GM21786 (cell line): ENCODE measurements around the gene FHDC1.

Experiments used
- ATAC-seq: cut with Tn5 transposase; IDR thresholded peaks from one replicate; pipeline ENCODE4 v1.9.1; 2021; ENCODE audit not compliant: unreplicated experiment

The FHDC1 gene

DNA sequence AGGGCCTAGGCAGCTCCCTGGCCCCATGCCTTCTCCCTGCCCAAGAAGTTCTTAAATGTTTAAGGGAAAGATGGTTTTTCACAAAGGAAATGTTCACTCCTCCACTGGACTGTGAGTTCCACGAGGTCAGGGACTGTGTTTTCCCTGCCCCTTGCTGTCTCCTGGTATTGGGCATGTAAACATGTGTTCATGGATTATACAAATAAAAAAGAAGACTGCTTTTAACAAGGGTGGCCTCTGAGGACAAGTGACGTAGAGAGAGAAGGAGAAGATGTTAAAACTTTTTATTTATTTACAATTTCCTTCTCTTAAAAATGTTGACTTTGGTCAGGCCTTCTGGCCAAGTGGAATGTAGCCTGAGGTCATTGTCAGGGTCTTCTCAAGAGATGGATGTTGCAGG is 66.0 kb downstream of the FHDC1 start:
- no peak for ATAC-seq

DNA sequence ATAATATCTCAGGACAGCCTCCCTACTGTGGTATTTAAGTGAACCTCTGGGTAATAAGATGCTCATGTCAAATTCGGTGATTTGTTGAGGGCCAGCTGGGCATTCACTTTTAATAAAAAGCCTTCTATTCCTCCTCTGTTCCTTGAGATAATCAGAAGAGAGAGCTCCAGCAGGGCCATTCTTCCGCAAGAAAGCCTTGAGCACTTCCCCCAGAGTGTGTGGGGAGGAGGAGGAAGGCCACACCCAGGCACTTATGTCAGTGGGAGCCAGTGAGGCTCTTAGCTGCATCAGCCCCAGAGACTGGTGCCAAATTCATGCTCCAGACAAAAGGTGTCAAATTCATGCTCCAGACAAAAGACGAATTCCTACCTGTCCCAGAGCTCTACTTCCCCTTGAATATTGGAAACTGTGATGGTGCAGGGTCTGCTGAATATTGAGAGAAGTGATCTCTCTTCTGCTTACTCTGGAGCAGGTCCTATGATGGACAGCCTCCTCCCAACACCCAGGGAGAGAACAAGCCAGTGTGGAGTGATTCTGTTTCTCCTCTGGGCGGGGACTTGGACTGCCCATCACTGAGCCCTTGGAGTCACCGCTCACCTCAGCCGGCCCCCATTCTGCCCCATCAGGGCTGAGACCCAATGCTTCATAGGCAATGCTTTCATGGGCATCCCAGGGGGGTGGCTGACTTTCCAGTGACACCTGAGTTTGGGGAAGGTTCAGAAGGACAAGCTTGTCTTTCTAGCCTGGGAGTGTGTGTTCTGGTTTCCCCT is 68.1 kb downstream of the FHDC1 start:
- ATAC-seq, result no peak

DNA sequence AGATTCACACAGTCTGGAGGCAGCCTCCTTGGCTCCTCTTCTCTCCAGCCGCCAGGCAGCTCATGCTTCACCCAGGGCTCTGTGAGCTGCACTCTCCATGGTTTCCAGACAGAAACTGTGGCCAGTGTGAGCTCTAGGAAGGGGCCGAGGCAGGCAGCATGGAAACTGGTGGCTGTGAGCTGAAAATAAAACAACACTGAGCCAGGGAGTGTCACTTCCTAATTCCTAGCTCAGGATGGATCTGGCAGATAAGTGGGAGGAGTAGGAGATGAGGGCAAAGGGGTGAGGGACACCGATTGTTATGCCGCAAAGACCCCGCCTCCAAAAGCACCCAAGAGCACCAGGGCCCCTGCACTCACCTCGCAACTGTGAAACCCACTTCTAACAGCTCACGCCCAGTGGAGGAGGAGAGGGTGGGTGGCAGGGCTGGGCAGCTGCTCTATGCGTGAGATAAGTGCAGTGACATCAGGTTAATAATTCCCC is 69.8 kb downstream of the FHDC1 start:
- ATAC-seq, result no peak

DNA sequence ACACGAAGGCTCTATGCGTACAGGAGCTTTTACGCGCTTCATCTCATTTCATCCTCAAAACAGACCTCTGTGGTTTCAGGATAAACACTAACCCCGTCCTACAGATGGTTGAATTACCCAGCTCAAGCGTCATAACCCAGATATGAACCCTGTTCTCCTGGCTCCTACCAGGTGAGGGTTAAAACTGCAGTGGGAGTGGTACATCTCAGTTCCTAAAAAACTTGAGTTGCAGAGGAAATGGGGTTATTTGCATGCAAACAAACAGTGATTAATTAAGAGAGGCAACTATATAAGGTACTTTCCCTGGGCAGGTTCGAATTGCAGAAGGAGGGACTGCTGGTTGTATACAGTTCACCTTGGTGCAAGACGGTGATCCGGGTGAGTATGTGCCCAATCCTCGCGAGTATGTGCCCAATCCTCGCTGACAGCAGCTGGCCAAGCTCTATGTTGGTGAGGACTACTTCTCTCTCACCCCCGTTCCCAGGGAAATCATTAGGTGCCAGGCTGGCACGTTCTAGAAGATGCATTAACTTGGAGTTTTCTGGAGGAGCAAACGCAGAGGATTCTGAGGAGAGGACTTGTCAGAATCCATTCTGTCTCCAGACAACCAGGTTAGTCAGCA is 72.6 kb downstream of the FHDC1 start:
- peak; percentile 76 for ATAC-seq

DNA sequence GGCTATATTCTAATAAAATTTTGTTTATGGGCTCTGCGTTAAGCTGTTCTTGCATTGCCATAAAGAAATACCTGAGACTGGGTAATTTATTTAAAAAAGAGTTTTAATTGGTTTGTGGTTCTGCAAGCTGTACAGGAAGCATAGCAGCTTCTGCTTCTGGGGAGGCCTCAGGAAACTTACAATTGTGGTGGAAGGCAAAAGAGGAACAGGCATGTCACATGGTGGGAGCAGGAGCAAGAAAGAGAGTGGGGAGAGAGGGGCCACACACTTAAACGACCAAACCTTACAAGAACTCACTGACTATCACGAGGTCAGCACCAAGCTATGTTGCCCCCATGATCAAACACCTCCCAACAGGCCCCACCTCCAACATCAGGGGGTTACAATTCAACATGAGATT is 74.0 kb downstream of the FHDC1 start:
- ATAC-seq, result no peak

DNA sequence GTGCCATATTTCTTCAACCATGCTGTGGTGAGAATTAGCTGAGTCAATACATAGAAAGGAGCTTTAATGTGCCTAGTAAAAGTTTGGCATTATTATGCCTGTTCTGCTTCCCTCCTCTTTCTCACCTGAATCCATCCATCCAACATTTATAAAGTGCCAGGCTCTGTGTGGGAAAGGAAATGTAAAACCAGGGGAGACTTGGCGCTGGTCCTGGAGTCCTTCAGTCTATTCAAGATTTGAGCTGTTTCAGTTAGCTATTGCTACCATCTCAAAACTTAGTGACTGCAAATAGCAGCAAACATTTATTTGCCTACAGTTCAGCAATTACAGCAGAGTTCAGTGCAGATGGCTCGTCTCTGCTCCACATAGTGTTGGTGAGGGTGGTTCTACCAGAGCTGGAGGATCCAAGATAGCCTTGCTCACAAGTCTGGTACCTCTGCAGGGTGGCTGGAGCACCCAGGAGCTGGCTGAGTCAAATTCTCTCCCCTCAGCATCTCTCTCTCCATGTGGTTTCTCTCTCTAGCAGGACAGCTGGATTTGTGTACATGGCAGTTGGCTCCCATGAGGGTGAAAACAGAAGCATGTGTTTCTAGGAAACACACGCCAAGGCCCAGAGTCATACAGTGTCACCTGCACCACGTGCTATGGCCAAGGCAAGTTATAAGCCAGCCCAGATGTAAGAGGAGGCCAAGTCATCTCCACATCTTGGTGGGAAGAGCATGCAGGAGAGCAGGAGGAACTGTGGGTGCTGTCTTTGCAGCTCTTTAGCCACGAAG is 77.3 kb downstream of the FHDC1 start:
- no peak for ATAC-seq

DNA sequence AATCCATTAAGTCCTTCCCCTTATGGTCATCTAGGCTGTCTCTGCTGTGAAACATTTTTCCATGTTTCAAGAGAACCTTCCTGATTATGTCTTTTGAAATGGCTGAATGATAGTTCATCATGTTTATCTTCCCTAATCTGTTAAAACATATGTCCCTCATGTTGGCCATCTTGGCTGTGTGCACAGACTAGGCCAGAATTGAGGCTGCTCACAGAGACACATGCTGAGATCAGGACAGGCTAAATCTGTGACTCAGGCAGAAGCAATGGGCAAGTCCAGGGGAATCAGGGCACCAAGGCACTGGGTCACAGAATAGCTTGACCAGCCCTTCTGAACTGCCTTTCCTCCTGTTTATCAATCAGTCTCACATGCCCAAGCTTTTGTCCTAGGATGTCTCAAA is 78.3 kb downstream of the FHDC1 start:
- ATAC-seq, result no peak

DNA sequence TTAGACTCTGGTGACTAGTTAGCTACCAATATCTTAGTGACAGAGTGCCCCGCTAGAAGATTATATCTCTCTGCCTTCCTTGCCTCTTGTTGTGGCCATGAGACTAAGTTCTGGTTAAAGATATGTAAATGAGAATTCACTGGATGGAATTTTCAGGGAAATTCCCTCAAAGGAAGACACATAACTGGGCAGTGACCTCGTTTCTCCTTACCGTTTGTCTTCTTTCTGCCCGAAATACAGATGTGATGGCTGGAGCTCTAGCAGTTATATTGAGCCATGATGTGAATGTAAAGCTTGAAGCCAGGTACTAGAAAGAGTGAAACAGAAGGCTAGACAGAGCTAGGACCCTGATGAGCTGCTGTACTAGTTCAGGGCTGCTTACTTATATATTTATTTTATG is 80.5 kb downstream of the FHDC1 start:
- no peak for ATAC-seq

DNA sequence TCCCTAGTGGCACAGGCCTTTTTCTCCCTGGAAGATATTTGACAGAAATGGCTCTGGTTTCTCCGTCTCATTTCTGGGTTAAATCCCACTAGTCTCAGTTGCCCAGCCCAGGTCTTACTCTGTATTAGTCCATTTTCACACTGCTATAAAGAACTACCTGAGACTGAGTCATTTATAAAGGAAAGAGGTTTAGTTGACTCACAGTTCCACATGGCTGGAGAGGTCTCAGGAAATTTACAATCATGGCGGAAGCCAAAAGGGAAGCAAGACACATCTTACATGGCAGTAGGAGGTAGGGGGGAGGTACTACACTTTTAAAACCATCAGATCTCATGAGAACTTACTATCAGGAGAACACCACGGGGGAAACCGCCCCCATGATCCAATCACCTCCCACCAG is 81.9 kb downstream of the FHDC1 start:
- ATAC-seq, result no peak

DNA sequence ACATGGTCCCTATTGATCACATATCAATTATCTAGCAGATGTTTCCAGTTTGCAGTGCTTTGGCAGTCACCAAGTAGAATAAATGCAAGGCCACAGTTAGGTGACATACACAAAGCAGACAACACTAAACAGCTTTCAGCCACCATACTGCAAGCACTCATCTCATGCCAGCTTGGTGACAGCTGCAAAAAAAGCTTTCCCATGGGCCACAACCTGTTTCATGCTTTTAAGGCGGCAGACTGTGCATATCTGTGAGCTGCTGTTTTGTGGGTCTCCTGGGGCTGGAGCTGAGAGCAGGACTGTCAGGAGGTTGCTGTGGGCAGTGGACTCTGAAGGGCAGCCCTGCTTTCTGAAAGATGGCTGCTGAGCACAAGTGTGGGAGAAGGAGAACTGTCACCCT is 82.6 kb downstream of the FHDC1 start:
- ATAC-seq, result no peak

DNA sequence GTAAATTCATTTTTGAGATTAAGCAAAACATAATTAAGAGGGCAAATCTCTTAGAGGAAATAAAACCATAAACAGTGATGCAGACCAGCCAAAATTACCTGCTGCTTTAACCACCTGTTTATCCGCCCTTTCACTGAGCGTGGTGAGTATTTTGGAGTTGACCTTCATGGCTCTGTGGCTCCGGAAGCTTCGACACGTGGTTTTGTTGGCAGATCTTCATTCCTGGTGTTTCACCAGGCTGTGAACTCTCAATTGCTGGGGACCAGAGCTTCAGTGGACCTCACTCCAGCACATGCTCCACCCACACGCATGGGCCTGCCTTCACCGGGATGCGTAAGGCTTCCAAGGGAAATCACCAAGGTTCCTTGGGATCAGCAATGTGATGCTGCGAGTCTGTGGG is 83.8 kb downstream of the FHDC1 start:
- ATAC-seq, result no peak

DNA sequence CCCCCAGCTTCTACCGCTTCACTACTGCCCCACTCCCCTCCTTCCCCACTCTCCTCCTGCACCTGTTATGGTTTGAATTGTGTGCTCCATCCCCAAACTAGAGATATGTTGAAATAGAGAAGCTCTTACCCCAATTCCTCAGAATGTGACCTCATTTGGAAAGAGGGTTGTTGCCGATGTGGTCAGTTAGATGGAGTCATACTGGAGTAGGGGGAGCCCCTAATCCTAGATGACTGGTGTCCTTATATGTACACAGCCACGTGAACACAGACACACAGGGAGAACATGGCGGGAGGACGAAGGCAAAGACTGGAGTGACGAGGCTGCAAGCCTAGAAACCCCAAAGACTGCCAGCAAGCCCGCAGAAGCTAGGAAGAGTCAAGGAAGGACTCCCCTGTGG is 84.3 kb downstream of the FHDC1 start:
- no peak for ATAC-seq

DNA sequence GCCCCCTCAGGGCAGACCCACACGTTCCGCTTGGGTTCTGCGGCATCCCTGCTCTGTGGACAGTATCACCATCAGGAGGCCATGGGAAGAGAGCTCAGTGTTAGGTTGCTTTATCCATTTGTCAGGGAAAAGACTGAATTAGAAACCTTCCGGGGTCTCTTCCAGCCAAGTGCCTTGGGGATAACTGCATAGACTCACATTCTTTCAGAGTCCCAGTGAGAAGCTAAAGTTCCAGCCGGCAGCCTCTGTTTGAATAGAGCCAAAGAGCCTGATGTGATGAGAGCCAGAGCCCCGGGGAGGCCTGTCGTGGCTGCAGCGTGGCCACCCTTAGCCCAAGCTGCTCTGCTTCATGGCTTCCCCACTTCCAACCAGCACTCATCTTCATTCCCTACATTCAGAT is 85.2 kb downstream of the FHDC1 start:
- ATAC-seq, result no peak

DNA sequence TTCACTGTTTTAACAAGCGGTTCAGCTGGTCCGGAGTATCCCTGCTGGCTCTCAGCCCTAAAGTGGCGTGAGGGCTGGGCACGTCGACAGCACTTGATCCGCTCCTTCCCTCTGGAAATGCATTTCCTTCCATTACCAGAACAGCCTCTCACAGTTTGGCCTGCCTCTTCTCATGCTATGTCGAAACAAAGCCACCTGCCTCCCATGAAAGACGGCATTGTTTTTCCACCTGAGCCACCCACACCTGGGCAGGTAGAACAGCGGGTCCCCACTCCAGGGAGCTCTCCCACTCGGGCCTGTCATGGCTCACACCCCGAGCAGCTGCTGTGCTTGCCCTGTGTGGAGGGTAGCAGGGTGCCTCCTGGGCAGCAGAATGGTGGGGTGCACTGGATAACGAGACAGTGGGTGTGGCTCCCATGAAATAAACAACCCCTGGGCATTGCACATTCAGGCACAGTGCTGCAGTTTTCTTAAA is 86.2 kb downstream of the FHDC1 start:
- ATAC-seq, result no peak

DNA sequence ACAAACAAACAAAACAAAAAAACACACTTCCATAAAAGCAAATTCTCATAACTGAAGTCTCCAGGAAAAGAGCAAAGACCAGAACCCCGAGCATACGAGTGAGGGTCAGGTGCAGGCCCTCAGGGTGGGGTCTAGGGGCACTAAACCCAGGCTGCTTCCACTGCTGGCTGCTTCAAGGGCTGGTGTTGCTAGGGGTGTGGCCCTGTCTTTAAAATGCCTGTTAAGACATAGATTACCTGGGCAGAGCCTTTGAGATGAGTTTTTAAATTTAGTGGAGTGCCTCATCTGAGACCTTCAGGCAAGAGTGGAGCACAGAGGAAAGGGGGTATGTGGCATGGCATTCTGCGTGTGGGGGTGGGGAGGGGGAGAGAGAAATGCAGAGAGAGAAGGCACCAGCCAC is 87.0 kb downstream of the FHDC1 start:
- no peak for ATAC-seq

DNA sequence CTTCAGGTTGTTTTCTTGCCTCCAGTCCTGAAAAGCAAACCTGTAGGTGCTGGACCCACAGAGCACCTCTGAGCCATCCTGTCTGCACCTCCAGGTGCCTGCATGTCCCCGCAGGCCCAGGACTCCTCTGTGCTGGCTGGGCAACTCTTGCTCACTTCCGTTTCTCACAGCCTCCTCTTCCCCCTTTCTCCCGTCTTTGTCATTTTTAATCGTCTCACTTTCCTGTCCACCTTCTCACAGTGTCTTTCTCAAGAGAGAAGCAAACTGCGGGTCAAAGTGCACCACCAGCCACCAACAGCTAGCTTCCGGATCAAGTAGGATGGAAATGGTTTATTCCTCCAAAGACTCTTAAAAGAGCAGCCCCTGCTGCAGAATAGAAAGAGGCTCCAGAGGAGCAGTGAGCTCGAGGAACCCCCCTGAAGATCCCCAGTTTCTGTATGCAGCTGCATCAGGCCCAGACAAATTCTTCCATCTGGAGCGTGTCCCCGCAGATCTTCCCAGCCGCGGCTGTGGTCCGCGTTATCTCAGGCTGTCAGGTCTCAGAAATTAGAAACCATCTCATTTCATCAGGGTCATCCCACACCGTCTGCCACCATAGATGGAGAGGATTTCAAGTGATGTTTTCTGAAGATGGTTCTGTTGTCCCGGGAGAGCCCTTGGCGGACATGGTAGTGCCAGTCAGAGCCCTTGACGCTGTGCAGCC is 87.7 kb downstream of the FHDC1 start:
- ATAC-seq, result no peak

DNA sequence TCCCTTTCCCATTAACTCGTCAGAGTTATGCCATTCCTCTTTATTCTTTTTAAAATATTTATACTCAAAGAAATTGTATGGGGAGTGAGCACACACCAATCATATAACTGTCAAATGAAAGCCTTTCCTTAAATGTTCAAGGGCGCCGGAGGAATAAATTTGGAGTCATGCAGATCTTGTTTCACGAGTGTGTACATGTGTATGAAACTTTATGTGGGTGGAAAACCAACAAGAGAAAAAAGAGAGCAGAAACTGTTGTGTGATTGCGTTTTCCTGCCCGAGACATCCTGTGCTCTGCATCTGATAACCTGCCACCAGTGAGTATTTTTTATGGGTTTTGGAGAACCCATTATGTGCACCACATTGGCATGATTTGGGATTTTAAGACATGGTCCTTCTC is 88.3 kb downstream of the FHDC1 start:
- no peak for ATAC-seq

DNA sequence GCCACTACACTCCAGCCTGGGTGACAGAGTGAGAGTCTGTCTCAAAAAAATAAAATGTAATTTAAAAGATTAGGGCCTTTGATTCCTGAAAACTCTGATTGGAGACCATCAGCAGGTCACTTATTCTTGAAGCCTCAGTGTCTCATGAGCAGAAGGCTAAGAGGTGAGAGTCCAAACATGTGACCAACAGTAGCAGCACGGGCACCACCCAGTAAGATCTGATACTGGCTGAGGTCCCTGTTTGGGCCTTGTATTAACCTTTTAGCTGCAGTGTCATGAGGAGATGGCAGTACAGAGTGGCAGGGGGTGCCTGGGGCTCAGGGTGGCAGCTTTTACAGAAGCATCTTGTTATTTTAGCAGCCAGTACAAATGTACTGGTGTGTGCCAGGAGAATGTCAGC is 89.3 kb downstream of the FHDC1 start:
- no peak for ATAC-seq

DNA sequence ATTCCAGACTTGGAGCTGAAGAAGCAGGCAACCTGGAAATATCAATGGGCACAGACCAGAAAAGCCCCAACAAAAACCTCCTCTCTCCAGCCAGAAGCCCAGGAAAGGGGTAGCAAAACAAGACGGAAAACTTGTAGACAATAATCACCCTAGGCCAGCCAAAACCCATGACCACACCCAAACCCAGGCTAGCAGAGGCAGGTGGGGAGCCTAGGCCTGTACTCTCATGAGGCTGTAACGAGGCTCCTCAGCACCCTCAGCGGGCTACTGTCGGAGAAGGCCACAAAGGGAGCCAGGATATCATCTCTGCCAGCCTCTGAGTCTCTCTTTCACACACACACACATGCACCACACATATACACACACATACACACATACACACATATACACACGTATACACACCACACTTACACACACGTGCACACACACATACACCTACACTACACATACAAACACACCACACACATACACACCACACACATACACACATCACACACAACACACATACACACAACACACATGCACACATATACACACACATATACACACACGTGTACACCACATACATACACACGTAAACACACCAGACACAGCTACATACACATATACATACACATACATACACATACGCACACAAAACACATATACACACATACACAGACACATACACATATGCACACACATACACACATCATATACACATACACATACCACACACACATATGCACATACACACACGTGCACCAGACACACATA is 90.6 kb downstream of the FHDC1 start:
- ATAC-seq, result no peak

DNA sequence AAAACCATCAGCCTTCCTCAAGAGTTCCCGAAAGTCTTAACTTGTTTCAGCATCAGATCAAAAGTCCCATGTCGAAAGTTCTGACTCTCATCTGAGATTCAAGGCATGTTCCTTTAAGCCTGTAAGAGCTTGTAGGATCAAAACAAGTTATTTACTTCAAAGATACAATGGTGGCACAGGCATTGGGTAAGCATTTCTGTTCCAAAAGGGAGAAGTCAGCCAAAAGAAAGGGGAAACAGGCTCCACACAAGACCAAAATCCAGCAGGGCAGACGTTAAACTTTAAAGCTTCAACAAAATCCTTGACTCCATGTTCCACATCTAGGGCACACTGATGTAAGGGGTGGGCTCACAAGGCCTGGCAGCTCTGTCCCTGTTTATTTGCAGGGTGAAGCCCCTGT is 91.7 kb downstream of the FHDC1 start:
- no peak for ATAC-seq

DNA sequence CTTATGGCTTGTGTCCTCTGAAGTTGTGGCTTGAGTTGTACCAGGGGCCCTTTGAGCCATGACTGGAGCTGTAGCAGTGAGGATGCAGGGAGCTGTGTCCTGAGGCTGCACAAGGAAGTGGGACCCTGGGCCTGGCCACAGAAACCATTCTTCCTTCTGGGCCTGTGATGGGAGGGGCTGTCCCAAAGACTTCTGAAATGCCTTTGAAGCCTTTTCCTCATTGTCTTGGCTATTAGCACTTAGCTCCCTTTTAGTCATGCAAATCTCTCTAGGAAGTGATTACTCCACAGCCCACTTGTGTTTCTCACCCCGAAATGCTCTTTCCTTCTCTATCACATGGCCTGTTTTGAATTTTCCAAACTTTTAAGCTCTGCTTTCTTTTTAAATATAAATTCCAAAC is 92.4 kb downstream of the FHDC1 start:
- no peak for ATAC-seq
